Activated CD8-positive, alpha-beta T cell treated with anti-CD3 and anti-CD28 coated beads for 36 hours (primary cell): ENCODE results near the gene TNFRSF14. TPM values are rescaled to one million over a fixed set of nuclear protein-coding genes. Genes with fewer than 3 reads are reported as not detected.

Experiments used
- ATAC-seq: fragments of 200-7000 bp; cut with Tn5 transposase; one replicate; pipeline ENCODE4 v1.10.0; 2021; ENCODE audit warnings: mild to moderate bottlenecking, moderate library complexity
- CTCF ChIA-PET: fragments of 350-600 bp; sonication (Branson Sonifier 250); formaldehyde crosslinking; loops from one replicate; lab custom pipeline; 2021; ENCODE audit warnings: antibody characterized with exemption; lab: Charles Lee
- POLR2A ChIA-PET: fragments of 350-600 bp; sonication (Branson Sonifier 250); formaldehyde crosslinking; loops from one replicate; lab custom pipeline; 2021; ENCODE audit warnings: antibody characterized with exemption; lab: Charles Lee
- DNase-seq: peaks from one replicate; pipeline ENCODE4 v3.0.0-alpha.2; 2020
- H3K27ac Mint-ChIP-seq: one replicate; pipeline ENCODE4 v1.8.0; 2021; ENCODE audit warnings: mild to moderate bottlenecking, mixed read lengths
- H3K27me3 Mint-ChIP-seq: one replicate; pipeline ENCODE4 v1.8.0; 2021; ENCODE audit warnings: mixed read lengths
- H3K36me3 Mint-ChIP-seq: one replicate; pipeline ENCODE4 v1.8.0; 2021; ENCODE audit warnings: low read depth, mixed read lengths
- H3K4me1 Mint-ChIP-seq: one replicate; pipeline ENCODE4 v1.8.0; 2021; ENCODE audit warnings: low read depth, mixed read lengths
- H3K4me3 Mint-ChIP-seq: one replicate; pipeline ENCODE4 v1.8.0; 2021; ENCODE audit warnings: mild to moderate bottlenecking, moderate library complexity, mixed read lengths
- H3K9me3 Mint-ChIP-seq: one replicate; pipeline ENCODE4 v1.8.0; 2021; ENCODE audit warnings: mixed read lengths
- intact Hi-C: fragments of 100-400 bp; cut with micrococcal nuclease; formaldehyde crosslinking; loops from one replicate; pipeline ENCODE4 v1.10.0; 2022
- total RNA-seq, 2 experiments: library from RNA; stranded (reverse); gene quantifications; one replicate each; pipeline ENCODE4 v1.2.3, GENCODE V29; 2021
- TF ChIP-seq, protein P1 (sequence below): fragments of 200-600 bp; IDR thresholded peaks from one replicate; pipeline ENCODE4 v1.8.0; 2022; ENCODE audit warnings: antibody characterized with exemption, mild to moderate bottlenecking

TNFRSF14 gene
- total RNA-seq, 2 experiments from 2014 or later, result 134 to 140 TPM

DNA sequence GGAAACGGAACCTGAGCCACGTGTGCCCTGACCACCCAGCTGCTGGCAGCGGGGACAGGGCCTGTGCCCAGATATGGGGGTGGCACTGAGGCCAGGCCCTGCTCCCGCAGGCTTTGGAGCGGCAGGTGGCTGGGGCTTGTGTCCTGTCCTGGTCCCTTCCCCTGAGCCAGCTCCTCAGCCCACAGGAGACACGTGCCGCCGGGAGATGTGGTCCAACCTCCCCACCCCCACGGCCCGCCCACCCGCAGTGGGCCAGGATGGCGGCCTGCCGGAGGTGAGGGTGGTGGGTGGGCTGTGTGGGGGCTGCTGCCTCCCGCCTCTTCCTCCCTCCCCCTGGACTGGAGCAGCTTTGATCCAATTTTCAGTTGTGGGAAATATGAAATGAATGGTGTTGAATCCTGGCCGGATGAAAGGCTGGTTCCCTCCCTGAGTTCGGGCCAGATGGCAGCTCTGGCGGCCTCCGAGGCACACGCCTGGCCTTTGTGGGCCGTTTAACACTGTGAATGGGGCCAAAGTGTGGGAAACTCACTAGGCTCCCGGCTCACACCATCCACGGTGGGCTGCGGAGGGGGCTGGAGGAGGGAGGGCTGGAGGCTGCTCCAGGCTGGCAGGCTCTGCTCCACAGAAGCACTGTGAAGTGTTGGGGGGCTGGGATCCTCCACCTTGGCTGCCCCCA is 23.5 kb upstream of the TNFRSF14 start:
- Mint-ChIP-seq H3K27ac (no peak overlapping the region), H3K4me3 (no peak overlapping the region), H3K36me3 (no peaks in the 10 kb centered on the region), H3K27me3 (peaks cover 11% of the 10 kb centered on the region), H3K9me3 (no peaks in the 10 kb centered on the region), H3K4me1 (peaks cover 11% of the 10 kb centered on the region)
- CTCF ChIA-PET, result no interaction called here
- POLR2A ChIA-PET, result interaction anchor here (11.3 kb wide), 1 partner anchor 13 kb away, joined by 138 read pairs; no protein-coding TSS in a partner anchor
- intact Hi-C loops, result no loop called here
- DNase-seq (no peak), ATAC-seq (no peak)
- TF ChIP-seq, protein P1, sequence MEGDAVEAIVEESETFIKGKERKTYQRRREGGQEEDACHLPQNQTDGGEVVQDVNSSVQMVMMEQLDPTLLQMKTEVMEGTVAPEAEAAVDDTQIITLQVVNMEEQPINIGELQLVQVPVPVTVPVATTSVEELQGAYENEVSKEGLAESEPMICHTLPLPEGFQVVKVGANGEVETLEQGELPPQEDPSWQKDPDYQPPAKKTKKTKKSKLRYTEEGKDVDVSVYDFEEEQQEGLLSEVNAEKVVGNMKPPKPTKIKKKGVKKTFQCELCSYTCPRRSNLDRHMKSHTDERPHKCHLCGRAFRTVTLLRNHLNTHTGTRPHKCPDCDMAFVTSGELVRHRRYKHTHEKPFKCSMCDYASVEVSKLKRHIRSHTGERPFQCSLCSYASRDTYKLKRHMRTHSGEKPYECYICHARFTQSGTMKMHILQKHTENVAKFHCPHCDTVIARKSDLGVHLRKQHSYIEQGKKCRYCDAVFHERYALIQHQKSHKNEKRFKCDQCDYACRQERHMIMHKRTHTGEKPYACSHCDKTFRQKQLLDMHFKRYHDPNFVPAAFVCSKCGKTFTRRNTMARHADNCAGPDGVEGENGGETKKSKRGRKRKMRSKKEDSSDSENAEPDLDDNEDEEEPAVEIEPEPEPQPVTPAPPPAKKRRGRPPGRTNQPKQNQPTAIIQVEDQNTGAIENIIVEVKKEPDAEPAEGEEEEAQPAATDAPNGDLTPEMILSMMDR, result no peak

DNA sequence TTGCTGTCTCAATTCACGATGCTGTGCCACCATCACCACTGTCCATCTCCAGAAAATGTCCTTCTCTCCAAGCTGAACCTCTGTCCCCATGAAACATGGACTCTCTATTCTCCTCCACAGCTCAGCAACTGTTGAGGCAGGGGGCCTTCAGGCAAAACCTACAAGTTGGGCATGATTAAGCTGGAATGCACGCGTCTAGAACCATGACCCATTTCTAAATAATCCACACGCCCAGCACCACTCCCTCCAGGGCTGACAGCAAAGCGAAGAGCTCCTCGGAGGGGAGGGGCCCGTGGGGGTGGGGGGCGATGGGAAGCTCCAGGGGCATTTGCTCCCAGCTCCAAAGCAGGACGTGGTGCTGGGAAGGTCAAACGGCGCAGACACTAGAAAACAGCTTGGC is 22.8 kb upstream of the TNFRSF14 start:
- no peak for ATAC-seq
- peaks cover 11% of the 10 kb centered on the region for H3K27me3 Mint-ChIP-seq
- no peak for DNase-seq
- CTCF ChIA-PET, result no interaction called here
- H3K4me1 Mint-ChIP-seq, result peaks cover 11% of the 10 kb centered on the region
- intact Hi-C loops, result no loop called here
- H3K4me3 Mint-ChIP-seq, result no peak overlapping the region
- no peaks in the 10 kb centered on the region for H3K36me3 Mint-ChIP-seq
- TF ChIP-seq, protein P1, result no peak
- no peak overlapping the region for H3K27ac Mint-ChIP-seq
- POLR2A ChIA-PET, result interaction anchor here (1.3 to 11.3 kb wide), 2 partner anchors 12 to 52 kb away, joined by 3 to 138 read pairs; no protein-coding TSS in a partner anchor
- H3K9me3 Mint-ChIP-seq, result no peaks in the 10 kb centered on the region

DNA sequence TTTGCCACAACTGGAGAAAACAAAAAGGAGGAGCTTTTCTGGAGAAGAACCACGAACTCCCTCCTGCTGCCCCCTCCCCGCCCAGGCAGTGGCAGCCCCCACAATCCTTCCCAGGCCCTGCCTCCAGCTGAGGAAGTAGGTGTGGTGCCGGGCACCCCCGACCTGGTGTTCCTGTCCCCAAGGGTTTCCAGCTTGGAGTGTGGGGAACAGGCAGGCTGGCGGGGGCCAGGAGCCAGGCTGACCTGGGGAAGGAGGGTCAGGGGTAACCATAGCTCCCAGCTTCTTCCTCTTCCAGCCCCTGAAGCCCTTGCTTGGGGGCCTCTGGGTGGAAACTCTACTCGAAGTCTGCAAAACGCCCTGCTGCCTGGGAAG is 21.9 kb upstream of the TNFRSF14 start:
- no peak for DNase-seq
- intact Hi-C loops, result no loop called here
- H3K27me3 Mint-ChIP-seq, result peaks cover 11% of the 10 kb centered on the region
- no peaks in the 10 kb centered on the region for H3K36me3 Mint-ChIP-seq
- TF ChIP-seq, protein P1, result no peak
- peaks cover 4% of the 10 kb centered on the region for H3K4me1 Mint-ChIP-seq
- ChIA-PET CTCF (interaction anchor here (1.0 kb wide), 1 partner anchor 10 kb away, joined by 3 read pairs; no protein-coding TSS in a partner anchor), POLR2A (interaction anchor here (0.8 to 11.3 kb wide), 3 partner anchors 9 to 51 kb away, joined by 3 to 138 read pairs (median 3); no protein-coding TSS in a partner anchor)
- no peak overlapping the region for H3K4me3 Mint-ChIP-seq
- no peaks in the 10 kb centered on the region for H3K9me3 Mint-ChIP-seq
- no peak overlapping the region for H3K27ac Mint-ChIP-seq
- no peak for ATAC-seq

DNA sequence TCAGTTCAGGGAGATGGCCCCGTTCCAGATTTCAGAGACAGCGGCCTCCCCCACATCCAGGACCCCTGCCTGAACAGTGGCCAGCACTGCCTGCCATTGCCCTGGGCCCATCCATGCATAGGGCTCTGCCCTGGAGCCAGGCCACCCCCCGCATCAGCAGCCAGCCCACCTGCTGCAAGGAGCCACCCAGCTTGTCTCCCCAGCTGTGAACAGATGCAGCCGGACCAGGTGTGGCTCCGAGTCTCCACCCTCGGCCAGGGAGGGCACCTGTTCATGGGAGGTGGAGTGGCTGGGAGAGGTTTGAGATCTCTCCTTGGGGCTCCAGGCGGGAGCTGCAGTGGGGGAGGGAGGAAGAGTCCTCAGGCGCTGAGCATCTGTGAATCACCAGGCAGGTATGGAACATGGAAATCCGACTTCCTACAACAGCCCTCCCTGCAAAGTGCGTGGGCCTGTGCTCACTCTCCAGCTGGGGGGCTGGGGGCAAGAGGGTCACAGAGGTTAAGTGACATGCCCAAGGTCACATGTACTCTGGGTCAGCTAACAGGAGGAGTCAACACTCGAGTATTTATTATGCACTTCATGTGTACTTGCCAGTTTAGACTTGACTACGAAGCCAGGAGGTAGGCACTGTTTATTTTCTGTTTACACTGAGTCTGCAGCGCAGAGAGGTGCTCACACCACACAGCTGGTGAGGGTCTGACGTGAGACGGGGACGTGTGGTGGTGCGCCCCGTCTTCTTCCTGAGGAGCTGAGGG is 21.3 kb upstream of the TNFRSF14 start:
- ChIA-PET POLR2A (interaction anchor here (0.8 to 2.4 kb wide), 4 partner anchors 8 to 13 kb away, joined by 3 to 9 read pairs (median 4); no protein-coding TSS in a partner anchor), CTCF (interaction anchor here (0.7 to 1.0 kb wide), 2 partner anchors 9 to 11 kb away, joined by 3 read pairs; partner anchors contain the start of gene PANK4)
- TF ChIP-seq, protein P1, result no peak
- Mint-ChIP-seq H3K27ac (no peak overlapping the region), H3K4me3 (no peak overlapping the region), H3K27me3 (peaks cover 11% of the 10 kb centered on the region), H3K9me3 (no peaks in the 10 kb centered on the region), H3K4me1 (peaks cover 4% of the 10 kb centered on the region), H3K36me3 (no peaks in the 10 kb centered on the region)
- intact Hi-C loops, result no loop called here
- DNase-seq (no peak), ATAC-seq (no peak)
